K562 (cell line): ENCODE data around the gene CNPY2. TPM values are rescaled to one million over a fixed set of nuclear protein-coding genes. Genes with fewer than 3 reads are reported as not detected.

Experiments
- ATAC-seq: fragments of 200-7000 bp; cut with Tn5 transposase; 3 replicates; pipeline ENCODE4 v1.9.1; 2020; ENCODE audit warnings: moderate library complexity
- BruUV-seq: library from RNA; stranded (reverse); fragments of 400-500 nt; replicated peaks from 2 replicates; lab custom pipeline; 2021; lab: Mats Ljungman, UMichigan
- CTCF ChIA-PET: fragments of 300-600 bp; formaldehyde crosslinking; extraction: SDS; loops from one replicate; lab custom pipeline; 2021; ENCODE audit warnings: low intra/inter-chr PET ratio; lab: Yijun Ruan, JAX
- POLR2A ChIA-PET: fragments of 300-600, 350-650 bp; sonication (Branson Sonifier 250); formaldehyde crosslinking; extraction: SDS; loops from one replicate; lab custom pipeline; 2021; ENCODE audit warnings: antibody characterized with exemption, inconsistent platforms; lab: Yijun Ruan, JAX
- DNase-seq, 4 experiments: peaks; one replicate each; pipeline versions ENCODE4 v3.0.0 to v3.0.0-alpha.2; 2011 to 2018; ENCODE audit warnings: low spot score in 3 of 4, mixed read lengths in 3 of 4; ENCODE audit errors: extremely low read depth in 1 of 4
- FAIRE-seq: peaks from 2 replicates; lab custom pipeline; 2011; peaks lifted over from hg19 to GRCh38; lab: Jason Lieb, UNC
- H2AFZ ChIP-seq: 2 replicates; pipeline ENCODE4 v1.6.0; 2011; ENCODE audit warnings: low read depth, low read length, control low read depth, inconsistent platforms
- H3K27ac ChIP-seq: fragments of 200-600 bp; 3 replicates; pipeline ENCODE4 v1.8.0; 2011; ENCODE audit warnings: low read depth, mild to moderate bottlenecking, control low read depth, inconsistent platforms, low read length, moderate library complexity, mixed read lengths; ENCODE audit errors: extremely low read depth
- H3K27me3 ChIP-seq, 2 experiments: fragments of 300-600 bp in 1 of 2; 2 replicates in 1 of 2; 3 replicates in 1 of 2; pipeline versions ENCODE4 v1.6.0 to v1.8.0; 2011; ENCODE audit warnings: inconsistent platforms in 2 of 2, low read length in 2 of 2, mild to moderate bottlenecking in 1 of 2, mixed read lengths in 1 of 2, moderate library complexity in 1 of 2; ENCODE audit not compliant: control insufficient read depth in 2 of 2, insufficient read depth in 2 of 2
- H3K36me3 ChIP-seq: fragments of 300-600 bp; 3 replicates; pipeline ENCODE4 v1.8.0; 2011; ENCODE audit warnings: mild to moderate bottlenecking, low read length, inconsistent platforms; ENCODE audit not compliant: control insufficient read depth, insufficient read depth
- H3K4me1 ChIP-seq, 2 experiments: fragments of 200-600 bp in 1 of 2; replicated peaks in 1 of 2; 2 replicates in 1 of 2; 3 replicates in 1 of 2; pipeline versions ENCODE4 v1.5.1 to v1.8.0; 2011; ENCODE audit warnings: inconsistent platforms in 2 of 2, low read length in 2 of 2, mild to moderate bottlenecking in 1 of 2, mixed read lengths in 1 of 2, moderate library complexity in 1 of 2; ENCODE audit not compliant: control insufficient read depth in 2 of 2, insufficient read depth in 2 of 2
- H3K4me2 ChIP-seq: 2 replicates; pipeline ENCODE4 v1.6.1; 2011; ENCODE audit warnings: low read length, control low read depth, inconsistent platforms, mixed read lengths; ENCODE audit not compliant: insufficient read depth
- H3K4me3 ChIP-seq: fragments of 200-600 bp; sonication (generic), shearing (Covaris generic); 2 replicates; pipeline ENCODE4 v1.5.1; 2016; ENCODE audit warnings: control low read depth, inconsistent platforms
- H3K79me2 ChIP-seq: fragments of 200-600 bp; 3 replicates; pipeline ENCODE4 v1.8.0; 2011; ENCODE audit warnings: low read length, inconsistent platforms; ENCODE audit not compliant: control insufficient read depth, insufficient read depth
- H3K9ac ChIP-seq, 2 experiments: 2 replicates each; pipeline versions ENCODE4 v1.6.0 to v1.6.1; 2011; ENCODE audit warnings: low read depth in 2 of 2, low read length in 2 of 2, control low read depth in 1 of 2, inconsistent platforms in 1 of 2, mild to moderate bottlenecking in 1 of 2, mixed read lengths in 1 of 2; ENCODE audit not compliant: insufficient read depth in 1 of 2
- H3K9me1 ChIP-seq: one replicate; pipeline ENCODE4 v1.6.0; 2011; ENCODE audit warnings: inconsistent platforms, mild to moderate bottlenecking, low read length, moderate library complexity; ENCODE audit not compliant: control insufficient read depth, insufficient read depth
- H3K9me3 ChIP-seq: replicated peaks from 2 replicates; pipeline ENCODE4 v1.5.1; 2011; ENCODE audit warnings: low read depth, low read length, inconsistent platforms; ENCODE audit not compliant: control insufficient read depth, insufficient read depth
- H4K20me1 ChIP-seq: replicated peaks from 2 replicates; pipeline ENCODE4 v1.6.1; 2011; ENCODE audit warnings: low read length, inconsistent platforms, mixed read lengths; ENCODE audit not compliant: control insufficient read depth, insufficient read depth
- CBX2 ChIP-seq: fragments of 200-600 bp; sonication (generic); IDR thresholded peaks from one replicate; pipeline ENCODE4 v1.6.1; 2012; ENCODE audit warnings: mild to moderate bottlenecking, low read length, inconsistent platforms; ENCODE audit not compliant: insufficient read depth, poor library complexity, severe bottlenecking
- MITF ChIP-seq: IDR thresholded peaks from 2 replicates; pipeline ENCODE4 v1.6.1; 2014; ENCODE audit warnings: antibody characterized with exemption
- NFATC3 ChIP-seq: fragments of 450-650 bp; IDR thresholded peaks from 2 replicates; pipeline ENCODE4 v1.6.1; 2017; ENCODE audit warnings: mild to moderate bottlenecking
- PRPF4 ChIP-seq: fragments of 200-400 bp; formaldehyde crosslinking; IDR thresholded peaks from one replicate; pipeline ENCODE4 v1.6.1; 2017; ENCODE audit warnings: low read length, low read depth, mild to moderate bottlenecking; ENCODE audit not compliant: insufficient read depth, poor library complexity, severe bottlenecking
- RB1 ChIP-seq: fragments of 450-650 bp; IDR thresholded peaks from 2 replicates; pipeline ENCODE4 v1.6.1; 2017; ENCODE audit warnings: low read depth, mild to moderate bottlenecking
- RBM15 ChIP-seq: fragments of 200-400 bp; formaldehyde crosslinking; IDR thresholded peaks from 2 replicates; pipeline ENCODE4 v1.6.1; 2018; ENCODE audit warnings: mild to moderate bottlenecking, low read length, moderate library complexity; ENCODE audit not compliant: insufficient read depth
- RBM25 ChIP-seq: fragments of 200-400 bp; formaldehyde crosslinking; IDR thresholded peaks from 2 replicates; pipeline ENCODE4 v1.6.1; 2018; ENCODE audit warnings: low read length, low read depth, moderate library complexity; ENCODE audit not compliant: severe bottlenecking
- RHOXF2B ChIP-seq: fragments of 250-450 bp; sonication (Bioruptor Pico); conservative IDR thresholded peaks from 2 replicates; pipeline ENCODE4 v1.5.1; 2021
- SFPQ ChIP-seq: fragments of 200-400 bp; formaldehyde crosslinking; IDR thresholded peaks from 2 replicates; pipeline ENCODE4 v1.6.1; 2017; ENCODE audit warnings: mild to moderate bottlenecking, low read depth, low read length, moderate library complexity
- SIN3A ChIP-seq, 2 experiments: fragments of 150-350 bp in 1 of 2; IDR thresholded peaks; 2 replicates each; pipeline ENCODE4 v1.6.1; 2011 to 2016; ENCODE audit warnings: borderline replicate concordance in 2 of 2, low read depth in 2 of 2, low read length in 2 of 2, mild to moderate bottlenecking in 2 of 2, moderate library complexity in 2 of 2; ENCODE audit not compliant: control insufficient read depth in 1 of 2
- TAL1 ChIP-seq: fragments of 450-650 bp; IDR thresholded peaks from 2 replicates; pipeline ENCODE4 v1.6.1; 2016; ENCODE audit warnings: mild to moderate bottlenecking
- ZC3H4 ChIP-seq: sonication (generic); formaldehyde crosslinking; IDR thresholded peaks from 2 replicates; pipeline ENCODE4 v1.9.0; 2021; ENCODE audit warnings: missing genetic modification reagents, borderline replicate concordance
- ZNF263 ChIP-seq: sonication (generic); formaldehyde crosslinking; IDR thresholded peaks from 2 replicates; pipeline ENCODE4 v1.8.0; 2022; ENCODE audit warnings: mild to moderate bottlenecking, missing genetic modification reagents, borderline replicate concordance
- ZNF277 ChIP-seq: fragments of 250-450 bp; sonication (Bioruptor Pico); IDR thresholded peaks from 2 replicates; pipeline ENCODE4 v1.8.0; 2022; ENCODE audit warnings: inconsistent platforms, mild to moderate bottlenecking, moderate library complexity, borderline replicate concordance
- ZNF57 ChIP-seq: fragments of 450-650 bp; formaldehyde crosslinking; IDR thresholded peaks from 2 replicates; pipeline ENCODE4 v1.4.0; 2020; ENCODE audit warnings: mild to moderate bottlenecking, moderate library complexity
- WGBS: fragments of 100-300 bp; shearing (Covaris generic); methylation state at CpG from one replicate; pipeline ENCODE4 v1.1.6; 2016; ENCODE audit warnings: low coverage, mixed read lengths; ENCODE audit not compliant: insufficient coverage; ENCODE audit errors: missing lambda C conversion rate; 5-methylcytosine and 5-hydroxymethylcytosine counted together
- in situ Hi-C: fragments of 300-500 bp; cut with MboI; formaldehyde crosslinking; loops from 4 replicates; pipeline ENCODE4 v1.15.0; 2018; ENCODE audit warnings: inconsistent platforms, mixed read lengths
- intact Hi-C: fragments of 100-400 bp; cut with micrococcal nuclease; formaldehyde crosslinking; loops from 2 replicates; pipeline ENCODE4 v1.14.2; 2022
- polyA plus RNA-seq, 8 experiments: library from polyadenylated mRNA; depleted of rRNA in 4 of 8; stranded (reverse) in 5 of 8; unstranded in 3 of 8; fragments of >200 nt; fragmentation: Nextera tagmentation in 2 of 8; fragmentation: Illumina TruSeq in 1 of 8; extraction: Ambion mirVana in 2 of 8; extraction: Trizol in 1 of 8; gene quantifications; 2 replicates each; pipeline versions ENCODE4 v1.2.1 to v1.2.3, GENCODE V29; 2011 to 2014; ENCODE audit warnings: inconsistent platforms in 1 of 8, missing spikeins in 1 of 8
- total RNA-seq, 7 experiments: library from RNA; depleted of rRNA in 6 of 7; stranded (reverse); fragments of >200 nt in 6 of 7; fragmentation: Illumina TruSeq in 2 of 7; extraction: Trizol in 2 of 7; gene quantifications; 2 replicates each; pipeline versions ENCODE4 v1.2.1 to v1.2.3, GENCODE V29; 2011 to 2021; ENCODE audit warnings: low replicate concordance in 1 of 7

Gene CNPY2
- total and polyA plus RNA-seq, 9 of the 15 experiments (the other 6 are each of a cell fraction or from before 2014, with no cell fraction given): 33.8 to 190 (median 138) TPM

- TF ChIP-seq SFPQ: no peak
- no peak for TF ChIP-seq NFATC3
Observed at GRCh38 chr12:56261503-56262232, 54.1 kb downstream of the CNPY2 start (continued).

GRCh38 chr12:56260921-56261320 is 54.9 kb downstream of the CNPY2 start:
- H3K9ac ChIP-seq: no peak overlapping the region
- ATAC-seq: no peak
- H3K36me3 ChIP-seq: peaks cover 13% of the 10 kb centered on the region; the same call in 2 of the 3 replicates
- WGBS: 68% methylated on average over 3 of the region's 3 CpGs
- intact Hi-C loops (loop anchor here (2.0 kb wide), 1 partner anchor 68 kb away; no protein-coding TSS in a partner anchor), in situ Hi-C loops (no loop called here)
- peaks cover 18 to 23% of the 10 kb centered on the region in 2 experiments; a peak in 4 of 5 replicates for H3K4me1 ChIP-seq
- H3K9me1 ChIP-seq: no peaks in the 10 kb centered on the region
- peaks cover 6% of the 10 kb centered on the region for H4K20me1 ChIP-seq
- FAIRE-seq: no peak
- no peaks in the 10 kb centered on the region for H3K9me3 ChIP-seq
- H3K4me3 ChIP-seq: no peak overlapping the region
- BruUV-seq: no TSS peak
- no peak overlapping the region for H2AFZ ChIP-seq
- no peaks in the 10 kb centered on the region for H3K27me3 ChIP-seq
- POLR2A ChIA-PET: interaction anchor here (0.7 to 1.2 kb wide), 2 partner anchors 8 to 10 kb away, joined by 3 to 4 read pairs; no protein-coding TSS in a partner anchor
- H3K4me2 ChIP-seq: no peak overlapping the region
- no peak overlapping the region for H3K27ac ChIP-seq
- peaks cover 21% of the 10 kb centered on the region for H3K79me2 ChIP-seq
- DNase-seq: no peak
- CTCF ChIA-PET: no interaction called here
- TF ChIP-seq RBM25: no peak
- no peak for TF ChIP-seq RBM15
- TF ChIP-seq ZNF57 (CRISPR knock-in tag): no peak
- no peak for TF ChIP-seq MITF
- TF ChIP-seq RHOXF2B: no peak
- TF ChIP-seq RB1: no peak
- TF ChIP-seq PRPF4: no peak
- no peak for TF ChIP-seq ZNF263 (CRISPR knock-in tag)
- TF ChIP-seq ZC3H4 (CRISPR knock-in tag): no peak
- no peak for TF ChIP-seq CBX2
- TF ChIP-seq TAL1: no peak
- no peak for TF ChIP-seq SIN3A (IDR thresholded peaks at IDR 0.05; ENCODE audit: borderline replicate concordance in 2 of 2, control insufficient read depth in 1 of 2, low read depth in 2 of 2, low read length in 2 of 2)
- no peak for TF ChIP-seq ZNF277 (CRISPR knock-in tag)
